GM18499 (cell line): ENCODE results near the gene YAE1.
"Not testable (repeated sequence)": the region's sequence is repeated elsewhere in the genome, so short reads cannot be mapped to it uniquely, and the experiment has no call there.

Experiments
- ATAC-seq: cut with Tn5 transposase; IDR thresholded peaks from one replicate; pipeline ENCODE4 v1.9.1; 2021; ENCODE audit warnings: moderate number of reproducible peaks; ENCODE audit not compliant: insufficient read depth, unreplicated experiment

The YAE1 gene, protein sequence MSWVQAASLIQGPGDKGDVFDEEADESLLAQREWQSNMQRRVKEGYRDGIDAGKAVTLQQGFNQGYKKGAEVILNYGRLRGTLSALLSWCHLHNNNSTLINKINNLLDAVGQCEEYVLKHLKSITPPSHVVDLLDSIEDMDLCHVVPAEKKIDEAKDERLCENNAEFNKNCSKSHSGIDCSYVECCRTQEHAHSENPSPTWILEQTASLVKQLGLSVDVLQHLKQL

DNA sequence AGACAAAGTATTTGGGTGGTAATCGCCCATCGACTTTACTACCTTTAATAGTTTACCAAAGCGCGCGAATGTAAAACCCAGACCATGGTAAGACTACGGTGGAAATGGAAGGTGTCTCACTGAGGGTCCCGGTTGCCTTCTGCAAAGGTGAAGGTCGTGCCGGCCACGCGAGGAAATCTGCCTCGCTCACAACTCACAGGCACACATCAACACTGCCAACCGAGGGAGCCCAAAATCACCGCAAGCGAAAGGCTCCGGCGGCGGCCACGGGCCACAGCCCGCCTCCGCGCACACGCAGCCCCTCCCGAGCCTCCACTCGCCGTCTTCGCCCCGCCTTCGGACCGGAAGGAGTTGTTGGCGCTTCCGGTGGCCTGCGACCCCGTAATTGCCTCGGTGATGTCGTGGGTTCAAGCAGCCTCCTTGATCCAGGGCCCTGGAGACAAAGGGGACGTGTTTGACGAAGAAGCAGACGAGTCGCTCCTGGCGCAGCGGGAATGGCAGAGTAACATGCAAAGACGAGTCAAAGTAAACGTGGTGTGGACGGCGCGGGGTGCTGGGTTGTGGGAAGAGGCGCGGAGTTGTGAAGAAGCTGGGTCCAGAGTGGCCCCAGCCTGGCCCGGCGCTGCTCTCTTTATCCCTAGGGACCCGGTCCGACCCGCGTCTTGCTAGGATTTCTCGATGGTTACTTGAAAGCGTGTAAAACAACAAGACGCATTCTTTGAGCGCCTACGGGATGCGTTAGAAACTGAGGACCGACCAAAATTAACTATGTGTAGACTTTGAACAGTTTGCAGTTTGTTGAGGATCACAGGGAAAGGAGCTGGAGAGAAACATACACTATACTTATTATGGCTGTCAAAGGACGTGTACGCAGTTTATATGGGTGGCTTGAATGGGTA lies at the start of gene YAE1:
YAE1 (plus strand) TSS at position 382 of the 899 bp plus-strand sequence; CDS start at position 397, 15 bp downstream.
- ATAC-seq, result peak; percentile 77

DNA sequence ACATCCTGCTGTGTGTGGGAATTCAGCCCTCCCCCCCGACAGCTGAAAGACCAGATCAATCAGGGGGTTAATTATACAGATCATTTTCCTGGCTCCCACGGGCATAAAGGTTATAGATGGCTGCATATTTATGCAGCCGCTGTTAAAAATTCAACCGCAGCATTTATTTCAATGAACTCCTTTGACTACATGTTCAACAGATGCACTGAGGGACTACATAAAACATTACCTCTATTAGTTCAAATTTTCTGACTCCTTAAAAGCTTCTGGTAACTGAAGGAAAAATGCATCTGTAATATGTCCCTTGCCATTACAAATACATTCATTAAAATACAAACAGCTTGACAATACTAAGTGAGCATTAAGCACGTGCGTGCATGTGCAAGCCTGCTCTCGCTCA lies 49.7 kb upstream of the YAE1 start:
- ATAC-seq, result no peak

DNA sequence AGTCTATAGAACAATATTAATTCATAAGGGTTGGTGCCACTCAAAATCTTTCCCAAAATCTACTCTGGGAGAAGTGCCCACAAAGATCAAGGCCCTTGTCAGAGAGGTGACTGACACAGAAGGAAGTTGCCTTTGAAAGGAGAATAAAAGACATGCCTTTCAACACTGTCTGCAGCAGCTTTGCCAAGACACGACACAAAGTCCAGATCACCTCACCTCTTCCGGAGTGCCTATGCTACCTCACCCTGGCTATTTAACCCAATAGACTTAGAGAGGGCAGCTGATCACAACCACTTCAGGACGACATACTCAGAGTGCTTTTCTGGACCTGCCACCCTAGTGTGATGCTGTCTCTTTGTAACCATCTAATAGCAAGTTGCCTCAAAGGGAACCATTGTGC lies 49.0 kb upstream of the YAE1 start:
- no peak for ATAC-seq

DNA sequence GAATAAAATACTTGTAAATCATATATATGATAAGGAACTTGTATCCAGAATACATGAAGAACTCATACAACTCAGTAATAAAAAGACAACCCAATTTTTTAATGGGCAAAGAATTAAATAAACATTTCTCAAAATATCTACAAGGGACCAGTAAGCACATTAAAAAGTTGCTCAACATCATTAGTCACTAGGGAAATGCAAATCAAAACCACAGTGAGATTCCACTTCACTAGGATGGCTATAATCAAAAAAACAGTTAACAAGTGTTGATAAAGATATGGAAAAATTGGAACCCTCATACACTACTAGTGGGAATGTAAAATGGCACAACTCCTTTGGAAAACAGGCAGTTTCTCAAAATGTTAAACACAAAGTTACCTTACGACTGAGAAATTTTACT lies 40.3 kb upstream of the YAE1 start:
- no peak for ATAC-seq

DNA sequence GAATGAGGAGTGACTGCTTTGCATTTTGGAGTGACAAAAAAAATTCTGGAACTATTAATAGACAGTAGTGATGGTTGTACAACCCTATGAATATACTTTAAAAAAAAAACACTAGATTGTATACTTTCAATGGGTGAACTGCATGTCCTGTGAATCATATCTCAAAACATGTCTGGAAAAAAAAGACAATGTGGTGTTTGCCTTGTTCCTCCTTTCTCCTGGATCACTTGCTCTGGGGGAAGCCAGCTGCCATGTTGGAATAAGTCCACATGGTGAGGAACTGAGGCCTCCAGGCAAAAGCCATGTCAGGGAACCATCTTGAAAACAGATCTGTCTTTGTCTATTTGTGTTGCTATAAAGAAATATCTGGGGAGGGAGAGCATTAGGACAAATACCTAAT lies 39.5 kb upstream of the YAE1 start:
- no peak for ATAC-seq

DNA sequence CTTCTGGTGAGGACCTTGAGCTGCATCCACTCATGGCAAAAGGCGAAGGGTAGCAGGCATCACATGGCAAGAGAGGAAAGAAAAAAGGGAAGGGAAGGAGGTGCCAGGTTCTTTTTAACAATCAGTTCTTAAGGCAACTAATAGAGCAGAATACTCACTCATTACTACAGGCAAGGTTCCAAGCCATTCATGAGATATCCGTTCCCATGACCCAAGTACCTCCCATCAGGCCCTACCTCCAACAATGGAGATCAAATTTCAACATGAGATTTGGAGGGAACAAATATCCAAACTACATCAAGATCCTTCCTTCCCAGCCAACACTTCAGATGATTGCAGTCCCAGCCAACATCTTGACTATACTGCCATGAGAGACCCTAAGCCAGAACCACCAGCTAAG lies 38.9 kb upstream of the YAE1 start:
- no peak for ATAC-seq

DNA sequence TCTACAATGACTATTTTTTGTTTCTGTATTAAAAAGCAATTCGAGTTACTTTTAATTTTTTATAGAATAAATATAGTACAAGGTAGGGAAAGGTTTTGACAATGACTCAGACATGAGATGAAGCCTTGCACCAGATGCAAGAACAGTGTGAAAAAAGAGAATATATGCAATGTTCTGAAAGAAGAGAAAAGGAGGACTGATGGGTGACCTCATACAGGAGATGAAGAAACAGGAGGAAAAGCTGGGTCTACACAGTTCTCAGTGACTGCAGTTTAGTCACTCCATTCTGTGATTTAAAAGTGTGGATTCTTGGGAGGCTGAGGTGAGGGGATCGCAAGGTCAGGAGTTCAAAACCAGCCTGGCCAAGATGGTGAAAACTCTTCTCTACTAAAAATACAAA lies 38.3 kb upstream of the YAE1 start:
- no peak for ATAC-seq

DNA sequence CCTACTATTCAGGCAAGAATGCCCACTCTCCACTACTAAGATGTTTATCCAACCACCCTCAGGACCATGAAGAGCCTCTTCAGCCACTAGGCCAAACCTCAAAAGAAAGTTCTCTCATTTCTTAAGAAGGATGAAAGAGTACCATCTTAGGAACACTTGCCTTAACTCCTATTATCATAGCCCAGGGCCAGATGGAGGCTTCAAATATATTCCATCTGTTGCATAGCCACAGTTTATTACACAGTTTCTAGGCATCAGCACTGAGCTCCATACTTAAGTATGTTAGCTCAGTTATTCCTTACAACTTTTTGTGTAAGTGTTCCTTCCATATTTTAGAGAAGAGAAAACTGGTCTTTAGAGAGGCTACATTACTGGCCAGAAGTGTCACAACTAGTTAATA lies 37.4 kb upstream of the YAE1 start:
- ATAC-seq, result no peak

DNA sequence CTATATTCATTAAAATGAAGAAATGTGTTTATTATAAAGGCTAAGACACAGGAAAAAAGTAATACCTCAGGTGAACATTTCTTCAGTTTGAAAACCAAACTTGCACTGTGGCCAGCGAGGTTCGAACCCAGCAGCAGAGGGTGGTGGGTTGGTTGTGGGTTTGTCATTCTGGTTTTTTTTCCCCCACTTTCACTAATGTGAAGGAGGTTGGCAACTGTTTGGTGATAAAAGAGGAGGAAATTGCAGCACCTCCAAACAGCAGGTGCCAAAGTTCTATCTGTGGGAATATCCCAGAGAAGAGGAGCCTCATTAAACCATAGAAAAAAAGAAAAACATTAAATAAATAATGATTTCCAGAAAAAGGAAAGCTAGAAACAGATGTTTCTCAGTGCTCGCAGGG lies 36.6 kb upstream of the YAE1 start:
- no peak for ATAC-seq

DNA sequence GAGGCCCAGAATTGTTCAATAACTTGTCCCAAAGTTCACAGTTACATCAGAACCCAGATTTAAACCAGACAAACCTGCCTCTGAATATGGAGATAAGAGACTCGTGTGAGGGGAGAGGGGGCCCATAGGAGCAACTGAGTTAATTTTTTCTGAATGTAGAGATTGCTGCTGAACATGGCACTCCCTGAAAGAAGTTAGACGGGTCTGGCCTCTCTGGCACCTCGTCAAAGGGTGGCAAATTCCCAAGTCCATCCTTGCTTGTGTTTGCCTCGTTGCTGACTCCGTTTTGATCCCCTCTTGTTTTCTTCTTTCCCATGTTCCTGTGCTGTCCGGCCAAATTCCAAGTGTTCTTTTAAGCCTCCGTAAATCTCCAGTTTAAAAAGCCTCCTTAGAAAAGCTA lies 35.2 kb upstream of the YAE1 start:
- no peak for ATAC-seq

DNA sequence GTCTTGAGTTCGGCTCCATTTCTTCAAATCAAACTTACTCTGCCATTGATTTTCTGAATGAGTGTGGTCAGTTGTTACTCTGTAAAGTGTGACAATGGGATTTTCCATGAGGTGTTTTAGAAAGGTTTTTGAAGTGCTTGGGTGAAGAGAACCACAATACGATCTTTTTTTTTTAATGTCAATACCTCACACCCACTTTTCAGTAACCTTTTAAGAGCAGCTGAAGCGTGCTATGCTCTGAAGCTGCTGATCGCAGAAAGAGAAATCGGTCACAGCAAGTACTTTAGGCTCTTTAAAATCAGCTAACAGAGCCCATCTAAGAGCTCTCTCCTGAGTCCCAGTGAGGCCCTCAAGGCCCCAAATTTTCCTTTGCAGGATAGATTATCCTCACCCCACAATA lies 34.4 kb upstream of the YAE1 start:
- ATAC-seq, result no peak

DNA sequence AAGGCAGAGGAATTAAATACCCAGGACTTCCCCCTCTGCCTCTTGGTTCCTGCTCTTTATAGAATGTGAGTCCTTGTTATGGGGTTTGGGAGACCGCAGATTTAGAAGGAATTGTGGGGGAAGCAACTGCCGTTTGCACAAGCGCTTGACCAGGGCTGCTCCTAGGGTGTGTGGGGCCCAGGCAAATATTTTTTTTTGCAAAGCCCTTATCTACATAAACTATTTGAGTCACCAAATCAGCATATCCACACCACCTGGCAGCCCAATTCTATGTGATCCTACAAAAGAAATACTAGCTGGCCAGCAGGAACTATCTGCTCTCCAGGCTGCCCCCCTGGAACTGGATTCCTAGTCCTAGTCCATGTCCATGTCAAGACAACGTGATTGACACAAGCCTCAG lies 33.4 kb upstream of the YAE1 start:
- no peak for ATAC-seq

DNA sequence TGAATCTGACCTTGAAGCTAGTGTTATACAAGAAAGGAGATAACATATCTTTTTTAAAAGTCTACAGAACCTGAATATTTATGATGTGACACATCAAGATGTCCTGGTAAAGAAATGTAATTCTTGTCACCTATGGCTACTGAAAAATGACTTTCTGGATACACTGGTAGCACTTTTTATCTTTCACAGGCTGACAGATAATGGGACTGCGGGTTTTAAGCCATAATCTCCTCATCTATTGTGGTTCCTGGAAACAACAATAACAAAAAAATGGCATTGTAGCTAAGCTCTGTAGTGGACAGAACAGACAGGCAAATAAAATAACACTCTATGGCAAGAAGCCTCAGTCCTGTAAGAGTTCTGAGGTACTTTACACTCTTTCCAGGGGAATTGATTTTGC lies 31.6 kb upstream of the YAE1 start:
- ATAC-seq, result no peak

DNA sequence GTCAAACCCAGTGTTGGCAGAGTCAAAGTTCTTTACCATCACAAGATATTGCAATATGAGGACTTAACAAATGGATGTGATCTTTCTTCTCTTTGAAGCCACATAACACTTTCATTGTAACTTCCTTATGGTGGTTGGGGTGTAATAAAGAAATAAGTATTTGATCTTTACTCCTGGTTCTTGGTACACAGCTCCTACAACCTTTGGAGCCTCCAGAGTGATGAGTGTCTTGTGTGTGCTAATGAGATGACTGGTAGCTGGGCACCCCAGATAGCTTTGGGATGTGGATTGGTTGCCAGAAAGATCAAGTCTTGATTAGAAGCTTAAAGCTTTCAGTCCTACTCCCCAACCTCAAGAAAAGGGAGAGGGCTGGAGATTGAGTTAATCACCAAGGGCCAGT lies 31.1 kb upstream of the YAE1 start:
- ATAC-seq, result no peak

DNA sequence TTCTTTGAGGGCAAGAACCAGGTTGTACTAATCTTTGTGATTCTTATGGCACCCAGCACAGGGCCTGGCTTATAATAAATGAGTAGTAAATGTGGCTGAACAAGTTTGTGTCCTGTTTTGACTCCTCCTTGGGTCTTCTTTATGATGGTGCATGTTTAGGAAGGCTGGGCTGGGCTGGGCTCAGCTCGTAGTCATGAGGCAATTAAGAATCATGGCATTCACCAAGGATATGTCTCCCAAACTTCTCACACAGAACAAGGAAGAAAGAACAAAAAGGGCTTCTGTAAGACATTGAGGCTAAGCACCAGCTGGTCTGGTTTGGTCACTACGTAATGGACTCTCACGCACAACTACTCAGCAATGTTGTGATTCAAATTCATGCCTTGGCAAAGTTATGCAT lies 30.5 kb upstream of the YAE1 start:
- ATAC-seq, result no peak

DNA sequence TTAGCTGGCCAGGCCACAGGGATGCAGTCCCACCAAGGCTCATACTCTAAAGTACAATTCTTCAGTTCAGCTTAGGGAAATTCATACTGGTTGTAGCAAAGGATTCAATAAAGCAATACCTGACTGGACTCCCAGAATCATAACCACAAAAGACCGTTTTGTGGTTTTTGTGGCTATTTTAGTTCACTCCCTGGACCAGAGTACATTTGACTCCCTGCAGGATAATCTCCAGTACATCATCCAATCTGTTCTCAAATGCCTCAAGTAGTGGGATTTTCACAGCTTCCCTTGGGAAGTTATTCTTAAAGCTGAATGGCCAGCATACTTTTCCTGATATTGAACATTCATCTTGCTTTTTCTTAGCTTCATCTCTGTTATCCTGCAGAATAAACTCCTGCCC lies 29.3 kb upstream of the YAE1 start:
- no peak for ATAC-seq

DNA sequence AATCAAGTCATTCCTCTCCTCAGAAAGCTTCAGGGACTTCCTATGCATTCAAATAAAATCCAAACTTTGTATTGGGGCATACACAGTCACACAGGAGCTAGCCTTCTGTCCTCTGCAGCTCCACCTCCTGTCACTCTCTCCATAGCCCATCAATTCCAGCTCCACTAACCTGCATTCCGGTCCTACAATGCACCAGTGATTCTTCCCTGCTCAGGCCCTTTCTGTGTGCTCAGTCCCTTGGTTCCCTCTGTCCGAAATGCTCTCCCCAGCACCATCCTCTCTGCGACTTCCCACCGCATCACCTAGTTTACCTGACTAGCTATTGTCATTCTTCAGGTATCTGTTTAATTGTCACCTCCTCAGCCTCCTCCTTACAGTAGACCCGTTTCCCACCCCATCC lies 26.4 kb upstream of the YAE1 start:
- no peak for ATAC-seq

DNA sequence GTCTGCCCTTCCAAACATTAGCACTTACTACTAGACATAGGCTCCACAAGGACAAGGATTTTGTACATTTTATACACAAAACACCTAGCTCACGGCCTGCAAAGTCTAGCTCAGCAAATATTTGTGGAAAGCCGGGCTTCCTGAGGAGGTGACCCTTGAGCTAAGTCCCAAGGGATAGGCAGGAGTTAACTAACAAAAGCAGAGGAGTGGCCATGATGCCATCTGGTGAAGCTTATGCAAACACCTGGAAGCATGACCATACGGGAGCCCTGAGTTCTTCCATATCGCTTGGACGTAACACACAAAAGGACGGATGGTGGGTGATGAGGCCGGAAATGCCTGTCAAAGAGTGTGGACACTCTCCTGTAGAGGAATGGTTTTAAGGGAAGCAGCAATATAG lies 25.9 kb upstream of the YAE1 start:
- ATAC-seq, result no peak

DNA sequence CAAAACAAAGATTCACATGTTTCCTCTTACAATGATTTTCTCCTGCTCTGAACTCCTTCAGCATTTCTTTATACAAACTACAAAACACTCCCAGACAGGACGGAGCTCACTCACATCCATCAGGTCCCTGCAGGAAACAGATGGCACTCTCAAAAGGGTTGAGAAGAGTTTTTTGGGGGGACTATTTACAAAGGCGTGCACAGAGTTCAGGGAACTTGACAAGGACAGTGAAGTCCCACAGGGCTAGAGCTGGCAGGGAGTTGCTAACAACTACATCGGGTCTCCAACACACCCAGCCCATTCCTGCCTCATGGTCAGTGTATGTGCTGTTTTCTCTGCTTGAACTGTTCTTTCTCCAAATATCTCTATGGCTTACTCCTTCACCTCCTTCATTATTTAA lies 24.7 kb upstream of the YAE1 start:
- no peak for ATAC-seq

DNA sequence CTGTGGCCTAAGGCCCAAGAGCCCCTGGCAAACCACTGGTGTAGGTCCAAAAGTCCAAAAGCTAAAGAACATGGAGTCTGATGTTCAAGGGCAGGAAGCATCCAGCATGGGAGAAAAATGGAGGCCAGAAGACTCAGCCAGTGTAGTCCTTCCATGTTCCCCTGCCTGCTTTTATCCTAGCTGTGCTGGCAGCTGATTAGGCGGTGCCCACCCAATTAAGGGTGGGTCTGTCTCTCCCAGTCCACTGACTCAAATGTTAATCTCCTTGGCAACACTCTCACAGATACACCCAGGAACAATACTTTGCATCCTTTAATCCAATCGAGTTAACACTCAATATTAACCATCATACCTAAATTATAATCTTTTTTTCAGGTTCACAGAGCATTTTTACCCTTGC lies 21.4 kb upstream of the YAE1 start:
- ATAC-seq, result not testable (repeated sequence)

DNA sequence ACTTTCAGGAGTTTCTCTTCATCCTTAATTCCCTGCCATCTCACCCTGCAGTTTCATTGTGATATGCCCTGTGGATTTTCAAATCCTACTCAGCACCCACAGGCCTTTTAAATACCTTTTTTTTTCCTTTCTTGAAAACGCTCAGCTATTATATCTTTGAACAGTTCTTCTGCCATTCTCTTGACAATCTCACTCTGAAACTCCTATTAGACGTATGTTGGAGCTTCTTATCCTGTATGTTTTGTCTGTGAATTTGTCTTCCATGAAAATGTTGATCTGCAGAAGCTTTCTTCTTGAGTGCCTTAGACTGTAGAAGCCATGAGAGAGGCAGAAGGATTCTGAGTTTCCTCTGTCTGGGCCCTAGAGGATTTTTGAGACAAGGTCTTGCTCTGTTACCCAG lies 18.9 kb upstream of the YAE1 start:
- ATAC-seq, result no peak

DNA sequence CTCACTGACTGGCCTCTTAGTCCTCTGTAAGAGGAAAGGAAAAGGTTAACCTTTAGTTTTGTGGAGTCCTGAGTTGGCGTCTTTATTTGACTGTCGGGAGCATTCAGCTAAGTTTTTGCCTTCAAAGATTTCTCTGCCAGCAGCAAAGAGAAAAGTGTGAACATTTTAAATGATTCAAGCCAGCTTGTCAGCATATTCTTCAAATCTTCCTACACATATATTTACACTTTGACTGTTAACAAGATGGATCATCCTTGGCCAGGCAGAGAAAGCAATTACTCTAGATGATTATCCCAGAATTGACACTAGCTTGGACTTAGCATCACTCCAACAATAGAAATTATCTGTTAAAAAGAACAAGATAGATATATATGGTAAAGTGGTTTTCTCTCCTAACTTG lies 15.8 kb upstream of the YAE1 start:
- no peak for ATAC-seq
